SK-N-SH (cell line): ENCODE data around the gene PDE9A. TPM values are rescaled to one million over a fixed set of nuclear protein-coding genes. Genes with fewer than 3 reads are reported as not detected.

ENCODE experiments used
- CTCF ChIA-PET: fragments of 300-600, 350-600 bp; formaldehyde crosslinking; extraction: SDS; loops from one replicate; lab custom pipeline; 2021; lab: Yijun Ruan, JAX
- POLR2A ChIA-PET: fragments of 350-600 bp; sonication (Branson Sonifier 250); formaldehyde crosslinking; extraction: SDS; loops from one replicate; lab custom pipeline; 2020; ENCODE audit warnings: antibody characterized with exemption, inconsistent platforms; lab: Yijun Ruan, JAX
- DNase-seq: peaks from one replicate; pipeline ENCODE4 v3.0.0; 2012
- H2AFZ ChIP-seq: fragments of 200-600 bp; sonication (generic); 2 replicates; pipeline ENCODE4 v1.8.1; 2016; ENCODE audit warnings: antibody characterized with exemption, mild to moderate bottlenecking, low read depth
- H3F3A ChIP-seq: fragments of 200-600 bp; sonication (generic); replicated peaks from 2 replicates; pipeline ENCODE3; 2016; ENCODE audit warnings: antibody characterized with exemption, mild to moderate bottlenecking; ENCODE audit not compliant: insufficient read depth
- H3K27ac ChIP-seq, 2 experiments: fragments of 200-500 bp in 1 of 2; fragments of 200-600 bp in 1 of 2; sonication (Bioruptor generic) in 1 of 2; sonication (generic), shearing (Covaris generic) in 1 of 2; 2 replicates each; pipeline versions ENCODE4 v1.5.1 to v1.6.1; 2014 to 2016; ENCODE audit warnings: low read depth in 2 of 2, inconsistent platforms in 1 of 2, low read length in 1 of 2, mild to moderate bottlenecking in 1 of 2, mixed read lengths in 1 of 2
- H3K27me3 ChIP-seq: fragments of 200-600 bp; sonication (generic), shearing (Covaris generic); 2 replicates; pipeline ENCODE4 v1.6.1; 2016; ENCODE audit warnings: mixed run types; ENCODE audit not compliant: insufficient read depth
- H3K36me3 ChIP-seq, 2 experiments: fragments of 200-500 bp in 1 of 2; fragments of 200-600 bp in 1 of 2; sonication (Bioruptor generic) in 1 of 2; sonication (generic) in 1 of 2; replicated peaks in 1 of 2; 2 replicates each; pipeline versions ENCODE3 to v1.5.1; 2014 to 2016; ENCODE audit warnings: low read length in 1 of 2, mild to moderate bottlenecking in 1 of 2; ENCODE audit not compliant: insufficient read depth in 2 of 2, control insufficient read depth in 1 of 2
- H3K4me1 ChIP-seq, 2 experiments: fragments of 200-500 bp in 1 of 2; fragments of 200-600 bp in 1 of 2; sonication (Bioruptor generic) in 1 of 2; sonication (generic), shearing (Covaris generic) in 1 of 2; 2 replicates each; pipeline versions ENCODE4 v1.5.1 to v1.6.1; 2014 to 2016; ENCODE audit warnings: low read depth in 1 of 2, low read length in 1 of 2, mixed run types in 1 of 2; ENCODE audit not compliant: insufficient read depth in 2 of 2, control insufficient read depth in 1 of 2
- H3K4me2 ChIP-seq: fragments of 200-600 bp; sonication (generic), shearing (Covaris generic); 2 replicates; pipeline ENCODE4 v1.6.1; 2017; ENCODE audit warnings: mixed run types
- H3K4me3 ChIP-seq, 2 experiments: fragments of 200-500 bp in 1 of 2; fragments of 200-600 bp in 1 of 2; sonication (Bioruptor generic) in 1 of 2; sonication (generic), shearing (Covaris generic) in 1 of 2; 2 replicates each; pipeline versions ENCODE4 v1.5.1 to v1.8.1; 2014 to 2016; ENCODE audit warnings: low read depth in 2 of 2, inconsistent platforms in 1 of 2, low read length in 1 of 2, mild to moderate bottlenecking in 1 of 2, mixed read lengths in 1 of 2, moderate library complexity in 1 of 2
- H3K79me2 ChIP-seq: fragments of 200-600 bp; sonication (generic); 2 replicates; pipeline ENCODE4 v1.8.1; 2017; ENCODE audit warnings: mild to moderate bottlenecking; ENCODE audit not compliant: insufficient read depth
- H3K9ac ChIP-seq: fragments of 200-600 bp; sonication (generic); 2 replicates; pipeline ENCODE4 v1.6.1; 2017; ENCODE audit warnings: mixed run types
- H3K9me2 ChIP-seq: fragments of 200-600 bp; sonication (generic); 2 replicates; pipeline ENCODE4 v1.6.1; 2017; ENCODE audit warnings: mixed run types
- H3K9me3 ChIP-seq: fragments of 200-600 bp; sonication (generic); 2 replicates; pipeline ENCODE4 v1.6.1; 2017; ENCODE audit warnings: mixed run types, mild to moderate bottlenecking, moderate library complexity
- H4K20me1 ChIP-seq: fragments of 200-600 bp; sonication (generic); 2 replicates; pipeline ENCODE4 v1.6.1; 2017; ENCODE audit warnings: mild to moderate bottlenecking, mixed run types; ENCODE audit not compliant: insufficient read depth
- EP300 ChIP-seq, 2 experiments: IDR thresholded peaks; 2 replicates each; pipeline versions ENCODE4 v1.4.0 to v1.6.1; 2012; ENCODE audit warnings: borderline replicate concordance in 1 of 2, low read depth in 1 of 2, low read length in 1 of 2
- FOXJ3 ChIP-seq: sonication (generic); formaldehyde crosslinking; IDR thresholded peaks from 2 replicates; pipeline ENCODE4 v1.5.1; 2020; ENCODE audit warnings: mild to moderate bottlenecking, missing genetic modification reagents
- GABPA ChIP-seq: IDR thresholded peaks from 2 replicates; pipeline ENCODE4 v1.4.0; 2012; ENCODE audit warnings: low read depth, mild to moderate bottlenecking
- GATA2 ChIP-seq: sonication (generic); formaldehyde crosslinking; IDR thresholded peaks from 2 replicates; pipeline ENCODE4 v1.5.0; 2020; ENCODE audit warnings: mild to moderate bottlenecking, missing genetic modification reagents
- IRF3 ChIP-seq: fragments of 150-350 bp; IDR thresholded peaks from 2 replicates; pipeline ENCODE4 v1.6.1; 2016; ENCODE audit warnings: mild to moderate bottlenecking, low read depth, low read length
- JUND ChIP-seq: IDR thresholded peaks from 2 replicates; pipeline ENCODE4 v1.4.0; 2012
- MEF2A ChIP-seq: IDR thresholded peaks from 2 replicates; pipeline ENCODE4 v1.4.0; 2012; ENCODE audit warnings: low read depth, borderline replicate concordance
- RAD21 ChIP-seq: IDR thresholded peaks from 2 replicates; pipeline ENCODE4 v1.6.1; 2012; ENCODE audit warnings: mild to moderate bottlenecking, low read length
- RCOR1 ChIP-seq: fragments of 150-350 bp; IDR thresholded peaks from 2 replicates; pipeline ENCODE4 v1.6.1; 2017; ENCODE audit warnings: antibody characterized with exemption, low read length
- RFX5 ChIP-seq: IDR thresholded peaks from 2 replicates; pipeline ENCODE4 v1.6.1; 2012; ENCODE audit warnings: mild to moderate bottlenecking, improper control_type of control experiment, low read length
- RXRA ChIP-seq: IDR thresholded peaks from 2 replicates; pipeline ENCODE4 v1.4.0; 2012; ENCODE audit warnings: low read depth, mild to moderate bottlenecking, borderline replicate concordance
- TAF1 ChIP-seq: IDR thresholded peaks from 2 replicates; pipeline ENCODE4 v1.6.1; 2012; ENCODE audit warnings: low read depth, mild to moderate bottlenecking, low read length, moderate library complexity, borderline replicate concordance
- TCF12 ChIP-seq: IDR thresholded peaks from 2 replicates; pipeline ENCODE4 v1.4.0; 2012
- TEAD4 ChIP-seq: IDR thresholded peaks from 2 replicates; pipeline ENCODE4 v1.4.0; 2012; ENCODE audit warnings: mild to moderate bottlenecking, borderline replicate concordance; ENCODE audit not compliant: insufficient read depth
- USF1 ChIP-seq: IDR thresholded peaks from 2 replicates; pipeline ENCODE4 v1.4.0; 2012; ENCODE audit warnings: low read depth, borderline replicate concordance
- YY1 ChIP-seq: IDR thresholded peaks from 2 replicates; pipeline ENCODE4 v1.4.0; 2012; ENCODE audit warnings: low read depth, mild to moderate bottlenecking
- WGBS: methylation state at CpG from one replicate; pipeline ENCODE4 v1.1.6; 2017; ENCODE audit warnings: low lambda C conversion rate; 5-methylcytosine and 5-hydroxymethylcytosine counted together
- polyA plus RNA-seq, 3 experiments: library from polyadenylated mRNA; depleted of rRNA; stranded (reverse); fragments of >200 nt; gene quantifications; 2 replicates each; pipeline ENCODE4 v1.2.3, GENCODE V29; 2012
- TF ChIP-seq, protein P1 (sequence below): IDR thresholded peaks from 2 replicates; pipeline ENCODE4; 2012
- TF ChIP-seq, protein P2 (sequence below): fragments of 150-350 bp; IDR thresholded peaks from 2 replicates; pipeline ENCODE4 v1.6.1; 2017; ENCODE audit warnings: antibody characterized with exemption, low read length, low read depth, borderline replicate concordance
- TF ChIP-seq, protein P3 (sequence below): IDR thresholded peaks from 2 replicates; pipeline ENCODE4 v1.4.0; 2012; ENCODE audit warnings: low read depth
- TF ChIP-seq, protein P4 (sequence below): IDR thresholded peaks from 2 replicates; pipeline ENCODE4 v1.4.0; 2012; ENCODE audit warnings: low read depth, borderline replicate concordance

The PDE9A gene
- polyA plus RNA-seq, 1 of the 3 experiments (the other 2 are of a cell fraction), result 0.28 TPM

DNA sequence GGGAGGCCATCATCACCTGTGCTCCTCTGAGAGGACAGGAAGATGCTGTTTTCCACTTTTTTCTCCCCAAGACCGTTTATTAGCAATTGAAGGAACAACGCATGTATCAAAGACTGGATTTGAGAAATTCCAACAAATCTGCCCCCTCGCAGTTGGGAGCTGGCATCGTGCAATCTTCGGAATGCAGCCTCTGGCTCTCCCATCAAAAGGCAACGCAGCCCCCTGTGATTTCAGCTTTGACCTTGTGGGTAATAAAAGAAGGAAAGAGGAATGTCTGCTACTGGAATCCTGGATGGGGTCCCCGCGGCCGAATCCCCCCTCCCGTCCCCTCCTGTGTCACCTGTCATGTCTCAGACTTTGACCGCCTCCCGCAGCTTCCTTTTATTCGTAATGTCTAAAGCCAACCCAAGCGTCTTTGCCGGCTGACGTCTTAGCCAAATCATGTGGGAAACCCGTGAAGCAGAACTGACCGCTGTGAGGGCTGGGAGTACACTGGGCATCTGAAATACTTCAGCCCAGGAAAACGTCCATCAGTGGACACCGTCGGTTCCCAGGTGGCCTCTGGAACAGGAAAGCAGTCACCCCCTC is 124.4 kb downstream of the PDE9A start:
- Histone ChIP-seq H3K79me2 (no peaks in the 10 kb centered on the region), H3K4me2 (no peak overlapping the region), H3K27me3 (no peaks in the 10 kb centered on the region; the same call in 1 of the 2 replicates), H3K9me3 (no peaks in the 10 kb centered on the region), H3K27ac (no peak overlapping the region), H3K36me3 (no peaks in the 10 kb centered on the region), H3F3A (no peaks in the 10 kb centered on the region), H3K9ac (no peak overlapping the region), H3K9me2 (no peaks in the 10 kb centered on the region), H3K4me1 (peaks cover 0 to 19% of the 10 kb centered on the region in 2 experiments; a peak in 1 of 4 replicates), H3K4me3 (no peak overlapping the region), H4K20me1 (no peaks in the 10 kb centered on the region), H2AFZ (no peak overlapping the region)
- 73% methylated on average over 21 of the region's 21 CpGs for WGBS
- no peak for DNase-seq
- ChIA-PET CTCF (no interaction called here), POLR2A (no interaction called here)
- TF ChIP-seq EP300 (IDR thresholded peaks at IDR 0.05; ENCODE audit: borderline replicate concordance in 1 of 2, low read depth in 1 of 2, low read length in 1 of 2) (no peak), TCF12 (no peak), FOXJ3 (no peak), GABPA (no peak), MEF2A (no peak), IRF3 (no peak)

- CTCF ChIA-PET, result no interaction called here
- no peak for DNase-seq
- H3K36me3 ChIP-seq, result no peaks in the 10 kb centered on the region
- H3K4me3 ChIP-seq, result no peak overlapping the region
- 50% methylated on average over 7 of the region's 10 CpGs for WGBS
- H4K20me1 ChIP-seq, result no peaks in the 10 kb centered on the region
- H3F3A ChIP-seq, result no peaks in the 10 kb centered on the region
- POLR2A ChIA-PET, result no interaction called here
- no peak overlapping the region for H3K4me2 ChIP-seq
- no peaks in the 10 kb centered on the region for H3K9me3 ChIP-seq
- TF ChIP-seq TAF1, result no peak
- no peak for TF ChIP-seq TEAD4
- TF ChIP-seq USF1, result no peak
- no peak for TF ChIP-seq GATA2
- TF ChIP-seq JUND, result no peak
- no peak for TF ChIP-seq MEF2A
- TF ChIP-seq, protein P1, sequence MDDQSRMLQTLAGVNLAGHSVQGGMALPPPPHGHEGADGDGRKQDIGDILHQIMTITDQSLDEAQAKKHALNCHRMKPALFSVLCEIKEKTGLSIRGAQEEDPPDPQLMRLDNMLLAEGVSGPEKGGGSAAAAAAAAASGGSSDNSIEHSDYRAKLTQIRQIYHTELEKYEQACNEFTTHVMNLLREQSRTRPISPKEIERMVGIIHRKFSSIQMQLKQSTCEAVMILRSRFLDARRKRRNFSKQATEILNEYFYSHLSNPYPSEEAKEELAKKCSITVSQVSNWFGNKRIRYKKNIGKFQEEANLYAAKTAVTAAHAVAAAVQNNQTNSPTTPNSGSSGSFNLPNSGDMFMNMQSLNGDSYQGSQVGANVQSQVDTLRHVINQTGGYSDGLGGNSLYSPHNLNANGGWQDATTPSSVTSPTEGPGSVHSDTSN, result no peak
- TF ChIP-seq, protein P2, sequence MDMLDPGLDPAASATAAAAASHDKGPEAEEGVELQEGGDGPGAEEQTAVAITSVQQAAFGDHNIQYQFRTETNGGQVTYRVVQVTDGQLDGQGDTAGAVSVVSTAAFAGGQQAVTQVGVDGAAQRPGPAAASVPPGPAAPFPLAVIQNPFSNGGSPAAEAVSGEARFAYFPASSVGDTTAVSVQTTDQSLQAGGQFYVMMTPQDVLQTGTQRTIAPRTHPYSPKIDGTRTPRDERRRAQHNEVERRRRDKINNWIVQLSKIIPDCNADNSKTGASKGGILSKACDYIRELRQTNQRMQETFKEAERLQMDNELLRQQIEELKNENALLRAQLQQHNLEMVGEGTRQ, result no peak
- no peak for TF ChIP-seq IRF3
- TF ChIP-seq, protein P3, sequence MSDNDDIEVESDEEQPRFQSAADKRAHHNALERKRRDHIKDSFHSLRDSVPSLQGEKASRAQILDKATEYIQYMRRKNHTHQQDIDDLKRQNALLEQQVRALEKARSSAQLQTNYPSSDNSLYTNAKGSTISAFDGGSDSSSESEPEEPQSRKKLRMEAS, result no peak
- TF ChIP-seq, protein P4, sequence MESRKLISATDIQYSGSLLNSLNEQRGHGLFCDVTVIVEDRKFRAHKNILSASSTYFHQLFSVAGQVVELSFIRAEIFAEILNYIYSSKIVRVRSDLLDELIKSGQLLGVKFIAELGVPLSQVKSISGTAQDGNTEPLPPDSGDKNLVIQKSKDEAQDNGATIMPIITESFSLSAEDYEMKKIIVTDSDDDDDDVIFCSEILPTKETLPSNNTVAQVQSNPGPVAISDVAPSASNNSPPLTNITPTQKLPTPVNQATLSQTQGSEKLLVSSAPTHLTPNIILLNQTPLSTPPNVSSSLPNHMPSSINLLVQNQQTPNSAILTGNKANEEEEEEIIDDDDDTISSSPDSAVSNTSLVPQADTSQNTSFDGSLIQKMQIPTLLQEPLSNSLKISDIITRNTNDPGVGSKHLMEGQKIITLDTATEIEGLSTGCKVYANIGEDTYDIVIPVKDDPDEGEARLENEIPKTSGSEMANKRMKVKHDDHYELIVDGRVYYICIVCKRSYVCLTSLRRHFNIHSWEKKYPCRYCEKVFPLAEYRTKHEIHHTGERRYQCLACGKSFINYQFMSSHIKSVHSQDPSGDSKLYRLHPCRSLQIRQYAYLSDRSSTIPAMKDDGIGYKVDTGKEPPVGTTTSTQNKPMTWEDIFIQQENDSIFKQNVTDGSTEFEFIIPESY, result no peak
- TF ChIP-seq RCOR1, result no peak
- TF ChIP-seq TCF12, result no peak
- no peak for TF ChIP-seq YY1
- TF ChIP-seq RFX5, result no peak
- TF ChIP-seq GABPA, result no peak
- TF ChIP-seq RXRA, result no peak
- TF ChIP-seq EP300 (IDR thresholded peaks at IDR 0.05; ENCODE audit: borderline replicate concordance in 1 of 2, low read depth in 1 of 2, low read length in 1 of 2), result no peak
- TF ChIP-seq RAD21, result no peak
- TF ChIP-seq, all 33 proteins: peak for 0
- Histone ChIP-seq H3K4me1 (peaks cover 0 to 26% of the 10 kb centered on the region in 2 experiments; a peak in 1 of 4 replicates), H2AFZ (no peak overlapping the region), H3K9ac (no peak overlapping the region), H3K79me2 (no peaks in the 10 kb centered on the region), H3K27me3 (no peaks in the 10 kb centered on the region; the same call in 1 of the 2 replicates), H3K9me2 (no peaks in the 10 kb centered on the region), H3K27ac (no peak overlapping the region)
Measured at GRCh38 chr21:42779431-42779861, 126.0 kb downstream of the PDE9A start.
